ENCODE data around the gene NRG3. TPM values are rescaled to one million over a fixed set of nuclear protein-coding genes. Genes with fewer than 3 reads are reported as not detected.

The NRG3 gene
- total RNA-seq, 4 donors from 2014 or later: 0.54 TPM; not detected in 3

DNA sequence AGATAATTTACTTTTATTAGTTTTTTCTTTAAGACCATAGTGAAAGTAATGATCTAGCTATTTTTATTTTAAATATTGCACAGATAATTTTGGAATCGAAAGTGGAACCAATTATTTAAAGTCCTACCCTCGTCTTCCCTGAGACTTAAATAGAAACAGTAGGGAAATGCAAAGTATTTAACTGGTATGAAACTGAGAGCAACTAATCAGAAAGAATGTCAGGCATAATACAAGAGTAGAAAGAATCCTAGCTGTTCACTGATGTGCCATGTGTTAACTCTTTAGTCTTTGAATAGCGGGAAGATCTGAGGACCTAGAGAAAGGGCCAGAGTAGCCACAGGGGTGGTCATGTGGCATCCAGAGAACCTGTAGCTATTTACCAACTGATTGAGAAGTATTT, 630.0 kb downstream of the NRG3 start:
- H3K9me3 ChIP-seq: no peaks in the 10 kb centered on the region
- H3K4me1 ChIP-seq: no peaks in the 10 kb centered on the region
- TF ChIP-seq EP300 (IDR thresholded peaks at IDR 0.05) (no peak), POLR2A (IDR thresholded peaks at IDR 0.05) (no peak), POLR2AphosphoS5 (IDR thresholded peaks at IDR 0.05) (no peak)
- TF ChIP-seq, protein P1, sequence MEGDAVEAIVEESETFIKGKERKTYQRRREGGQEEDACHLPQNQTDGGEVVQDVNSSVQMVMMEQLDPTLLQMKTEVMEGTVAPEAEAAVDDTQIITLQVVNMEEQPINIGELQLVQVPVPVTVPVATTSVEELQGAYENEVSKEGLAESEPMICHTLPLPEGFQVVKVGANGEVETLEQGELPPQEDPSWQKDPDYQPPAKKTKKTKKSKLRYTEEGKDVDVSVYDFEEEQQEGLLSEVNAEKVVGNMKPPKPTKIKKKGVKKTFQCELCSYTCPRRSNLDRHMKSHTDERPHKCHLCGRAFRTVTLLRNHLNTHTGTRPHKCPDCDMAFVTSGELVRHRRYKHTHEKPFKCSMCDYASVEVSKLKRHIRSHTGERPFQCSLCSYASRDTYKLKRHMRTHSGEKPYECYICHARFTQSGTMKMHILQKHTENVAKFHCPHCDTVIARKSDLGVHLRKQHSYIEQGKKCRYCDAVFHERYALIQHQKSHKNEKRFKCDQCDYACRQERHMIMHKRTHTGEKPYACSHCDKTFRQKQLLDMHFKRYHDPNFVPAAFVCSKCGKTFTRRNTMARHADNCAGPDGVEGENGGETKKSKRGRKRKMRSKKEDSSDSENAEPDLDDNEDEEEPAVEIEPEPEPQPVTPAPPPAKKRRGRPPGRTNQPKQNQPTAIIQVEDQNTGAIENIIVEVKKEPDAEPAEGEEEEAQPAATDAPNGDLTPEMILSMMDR (IDR thresholded peaks at IDR 0.05): no peak
- 46 to 57% methylated on average over 3 of the region's 3 CpGs for WGBS, 2 donors (ENCODE audit: low coverage in 1 of 2)
- no peaks in the 10 kb centered on the region for H3K36me3 ChIP-seq
- no peak overlapping the region for H3K4me3 ChIP-seq
- no peak for ATAC-seq
- no peaks in the 10 kb centered on the region for H3K27me3 ChIP-seq
- no peak overlapping the region for H3K27ac ChIP-seq

DNA sequence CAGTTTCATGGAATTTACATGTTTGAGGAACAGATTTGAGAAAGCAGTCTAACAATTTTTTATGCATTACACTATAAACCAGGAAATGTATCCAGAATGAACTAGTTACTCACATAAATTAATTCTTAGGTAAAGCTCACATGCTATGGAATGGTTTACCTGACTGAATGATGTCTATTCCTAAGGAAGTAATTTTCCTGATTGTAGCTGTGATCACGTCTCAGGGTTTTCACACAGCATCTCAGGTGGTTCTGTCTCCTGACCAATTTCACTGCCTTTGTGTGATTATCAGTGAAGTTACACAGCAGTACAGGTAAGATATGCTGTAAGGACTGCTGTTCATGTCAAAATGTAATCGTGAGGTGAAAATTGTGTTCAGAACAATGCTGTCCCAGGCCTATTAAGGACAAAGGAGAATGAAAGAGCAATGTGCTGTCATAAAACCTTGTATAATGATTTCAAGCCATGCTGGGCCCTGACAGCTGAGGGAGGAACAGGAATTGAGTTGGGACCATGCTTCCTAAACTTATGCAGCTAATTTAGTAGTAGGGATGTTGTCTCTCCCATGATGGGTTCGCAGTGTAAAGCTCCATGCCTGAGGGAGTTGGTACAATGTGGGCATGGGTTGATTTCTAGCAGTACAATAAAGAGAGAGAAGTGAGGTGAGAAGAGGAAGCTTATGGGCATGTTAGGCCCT, 631.8 kb downstream of the NRG3 start:
- ATAC-seq: no peak
- H3K27me3 ChIP-seq: no peaks in the 10 kb centered on the region
- WGBS, 2 donors (ENCODE audit: low coverage in 1 of 2): 73 to 97% methylated on average over 3 of the region's 3 CpGs
- TF ChIP-seq EP300 (IDR thresholded peaks at IDR 0.05) (no peak), POLR2AphosphoS5 (IDR thresholded peaks at IDR 0.05) (no peak), POLR2A (IDR thresholded peaks at IDR 0.05) (no peak)
- TF ChIP-seq, protein P1 (IDR thresholded peaks at IDR 0.05): no peak
- H3K4me1 ChIP-seq: no peaks in the 10 kb centered on the region
- no peak overlapping the region for H3K27ac ChIP-seq
- H3K4me3 ChIP-seq: no peak overlapping the region
- no peaks in the 10 kb centered on the region for H3K36me3 ChIP-seq
- H3K9me3 ChIP-seq: no peaks in the 10 kb centered on the region

DNA sequence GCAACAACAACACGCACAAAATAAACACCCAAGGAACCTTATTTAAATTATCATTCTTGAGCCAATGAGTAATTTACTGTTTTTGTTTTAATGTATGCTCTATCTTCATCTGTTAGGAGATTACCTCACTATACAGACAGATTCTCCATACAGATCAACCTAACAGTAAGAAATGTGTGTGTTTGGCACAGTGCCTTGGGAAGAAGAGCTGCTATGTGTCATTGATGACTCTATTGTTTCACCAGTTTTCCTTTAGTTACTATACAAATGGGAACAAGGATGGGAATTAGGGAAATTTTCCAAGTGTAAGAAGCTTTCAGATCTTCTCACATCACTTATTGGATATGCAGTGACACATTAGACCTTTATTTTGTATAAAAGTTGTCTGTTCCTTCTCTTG, 640.3 kb downstream of the NRG3 start:
- Histone ChIP-seq H3K4me1 (no peaks in the 10 kb centered on the region), H3K36me3 (no peaks in the 10 kb centered on the region), H3K27ac (no peak overlapping the region), H3K4me3 (no peak overlapping the region), H3K27me3 (no peaks in the 10 kb centered on the region), H3K9me3 (no peaks in the 10 kb centered on the region)
- ATAC-seq: no peak
- 75 to 78% methylated on average over 1 of the region's 1 CpG for whole genome bisulfite sequencing, 2 donors (ENCODE audit: low coverage in 1 of 2)
- TF ChIP-seq EP300 (IDR thresholded peaks at IDR 0.05): no peak
- TF ChIP-seq, protein P1 (IDR thresholded peaks at IDR 0.05): no peak
- TF ChIP-seq POLR2AphosphoS5 (IDR thresholded peaks at IDR 0.05): no peak
- no peak for TF ChIP-seq POLR2A (IDR thresholded peaks at IDR 0.05)

DNA sequence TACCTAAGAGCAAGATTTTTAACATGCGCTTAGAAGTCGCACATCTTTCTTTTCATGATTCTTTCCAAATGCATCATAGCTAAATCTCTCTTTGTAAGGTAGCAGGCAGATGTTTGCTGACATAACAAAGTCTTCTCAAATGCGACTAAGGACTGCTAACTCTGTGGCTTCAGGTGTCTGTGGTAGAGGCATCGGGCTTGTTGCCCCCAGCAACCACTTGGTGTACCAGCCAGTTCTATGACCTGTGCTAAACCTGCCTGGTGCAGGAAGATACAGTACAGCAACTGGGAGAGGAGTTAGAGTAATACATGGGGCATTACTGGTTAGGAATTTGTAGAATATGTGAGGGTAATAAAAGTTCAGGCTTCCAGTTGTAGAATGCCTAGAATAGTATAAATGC, 654.1 kb downstream of the NRG3 start:
- Histone ChIP-seq H3K27me3 (no peaks in the 10 kb centered on the region), H3K27ac (no peak overlapping the region), H3K9me3 (no peaks in the 10 kb centered on the region), H3K36me3 (no peaks in the 10 kb centered on the region), H3K4me1 (no peaks in the 10 kb centered on the region), H3K4me3 (no peak overlapping the region)
- 85 to 93% methylated on average over 3 to 4 of the region's 4 CpGs for WGBS, 2 donors (ENCODE audit: low coverage in 1 of 2)
- TF ChIP-seq POLR2AphosphoS5 (IDR thresholded peaks at IDR 0.05) (no peak), POLR2A (IDR thresholded peaks at IDR 0.05) (no peak), EP300 (IDR thresholded peaks at IDR 0.05) (no peak)
- TF ChIP-seq, protein P1 (IDR thresholded peaks at IDR 0.05): no peak
- no peak for ATAC-seq

DNA sequence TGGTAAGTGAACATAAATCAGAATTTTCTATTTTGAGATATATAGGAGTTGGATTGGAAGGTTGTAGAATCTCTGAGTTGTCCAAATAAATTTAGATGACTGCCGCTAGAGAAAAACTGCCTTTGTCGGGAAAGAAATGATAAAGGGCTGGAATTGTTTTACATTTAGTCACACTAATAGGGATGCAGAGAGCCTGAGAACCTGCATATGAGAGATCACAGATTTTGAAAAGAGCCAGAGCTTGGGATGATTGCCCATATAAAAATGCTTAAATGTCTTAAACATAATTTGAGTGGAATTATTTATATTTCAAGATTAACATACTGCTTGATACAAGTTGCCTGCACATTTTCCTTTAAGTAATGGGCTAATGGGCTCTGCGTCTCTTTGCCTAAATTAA, 660.5 kb downstream of the NRG3 start:
- H3K36me3 ChIP-seq: no peaks in the 10 kb centered on the region
- 36 to 38% methylated on average over 3 of the region's 3 CpGs for WGBS, 2 donors (ENCODE audit: low coverage in 1 of 2)
- peaks cover 8% of the 10 kb centered on the region for H3K27me3 ChIP-seq
- TF ChIP-seq POLR2AphosphoS5 (IDR thresholded peaks at IDR 0.05) (no peak), POLR2A (IDR thresholded peaks at IDR 0.05) (no peak), EP300 (IDR thresholded peaks at IDR 0.05) (no peak)
- TF ChIP-seq, protein P1 (IDR thresholded peaks at IDR 0.05): no peak
- H3K4me3 ChIP-seq: no peak overlapping the region
- H3K4me1 ChIP-seq: no peaks in the 10 kb centered on the region
- ATAC-seq: no peak
- no peaks in the 10 kb centered on the region for H3K9me3 ChIP-seq
- no peak overlapping the region for H3K27ac ChIP-seq

Measured in gastroesophageal sphincter (tissue), 4 donors.